ENCODE results near the gene ABCA7.

Gene ABCA7

DNA sequence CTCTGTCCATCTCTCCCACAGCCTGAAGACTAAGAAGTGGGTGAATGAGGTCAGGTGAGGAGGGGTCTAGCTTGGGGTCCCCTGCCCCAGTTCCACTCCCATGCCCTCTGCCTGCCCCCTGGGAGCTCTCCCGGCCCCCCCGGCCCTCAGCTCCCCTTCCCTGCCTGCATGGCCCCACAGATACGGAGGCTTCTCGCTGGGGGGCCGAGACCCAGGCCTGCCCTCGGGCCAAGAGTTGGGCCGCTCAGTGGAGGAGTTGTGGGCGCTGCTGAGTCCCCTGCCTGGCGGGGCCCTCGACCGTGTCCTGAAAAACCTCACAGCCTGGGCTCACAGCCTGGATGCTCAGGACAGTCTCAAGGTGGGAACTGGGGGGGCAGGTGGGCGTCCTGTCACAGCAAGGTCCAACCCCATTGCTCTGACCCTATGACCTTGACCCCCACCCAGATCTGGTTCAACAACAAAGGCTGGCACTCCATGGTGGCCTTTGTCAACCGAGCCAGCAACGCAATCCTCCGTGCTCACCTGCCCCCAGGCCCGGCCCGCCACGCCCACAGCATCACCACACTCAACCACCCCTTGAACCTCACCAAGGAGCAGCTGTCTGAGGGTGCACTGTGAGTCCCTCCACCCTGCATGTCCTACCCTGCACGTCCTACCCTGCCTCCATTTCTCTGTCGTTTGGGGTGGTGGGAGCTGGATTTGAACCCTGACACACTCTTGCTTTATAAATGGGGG is 16.1 kb downstream of the ABCA7 start:
- Histone ChIP-seq H3K27ac (ENCODE audit: low read length, poor library complexity, severe bottlenecking) (no peak overlapping the region), H2AK5ac (ENCODE audit: low read length, severe bottlenecking) (no peak overlapping the region), H3K79me1 (replicated peaks; ENCODE audit: low read length, poor library complexity, severe bottlenecking) (no peaks in the 10 kb centered on the region), H2BK120ac (ENCODE audit: low read depth, low read length) (no peak overlapping the region), H3K9ac (ENCODE audit: low read length) (no peak overlapping the region), H4K8ac (ENCODE audit: low read length) (no peak overlapping the region), H3K27me3 (ENCODE audit: control insufficient read depth in 1 of 2, insufficient read depth in 1 of 2, low read length in 2 of 2) (no peaks in the 10 kb centered on the region), H3K14ac (ENCODE audit: low read length in 2 of 2) (no peak overlapping the region), H2BK12ac (ENCODE audit: low read length in 2 of 2) (no peak overlapping the region), H2BK15ac (ENCODE audit: low read depth, poor library complexity, severe bottlenecking) (no peak overlapping the region), H3K18ac (ENCODE audit: low read depth in 1 of 2, low read length in 2 of 2) (no peak overlapping the region), H4K91ac (ENCODE audit: low read length) (no peak overlapping the region), H3K4me1 (ENCODE audit: control insufficient read depth, insufficient read depth, low read depth, low read length) (no peaks in the 10 kb centered on the region), H2AFZ (ENCODE audit: low read depth, low read length) (no peak overlapping the region), H3K9me3 (ENCODE audit: control insufficient read depth, low read length) (peaks cover 36% of the 10 kb centered on the region), H2BK5ac (ENCODE audit: low read depth, low read length, poor library complexity, severe bottlenecking) (no peak overlapping the region), H3K36me3 (ENCODE audit: control insufficient read depth in 1 of 2, insufficient read depth in 2 of 2, low read depth in 1 of 2, low read length in 2 of 2) (peaks cover 13 to 64% of the 10 kb centered on the region in 2 experiments), H3K4ac (ENCODE audit: low read depth in 1 of 2, low read length in 2 of 2) (no peak overlapping the region), H3K23ac (ENCODE audit: low read length in 2 of 2) (no peak overlapping the region), H3K4me3 (ENCODE audit: insufficient read depth in 1 of 2, low read depth in 1 of 2, low read length in 2 of 2) (peak overlapping the region in 1 of 2 experiments; percentile 20), H3K4me2 (ENCODE audit: low read length, poor library complexity, severe bottlenecking) (no peak overlapping the region)
- no peak for DNase-seq
- 95% methylated on average over 20 of the region's 20 CpGs for WGBS

DNA sequence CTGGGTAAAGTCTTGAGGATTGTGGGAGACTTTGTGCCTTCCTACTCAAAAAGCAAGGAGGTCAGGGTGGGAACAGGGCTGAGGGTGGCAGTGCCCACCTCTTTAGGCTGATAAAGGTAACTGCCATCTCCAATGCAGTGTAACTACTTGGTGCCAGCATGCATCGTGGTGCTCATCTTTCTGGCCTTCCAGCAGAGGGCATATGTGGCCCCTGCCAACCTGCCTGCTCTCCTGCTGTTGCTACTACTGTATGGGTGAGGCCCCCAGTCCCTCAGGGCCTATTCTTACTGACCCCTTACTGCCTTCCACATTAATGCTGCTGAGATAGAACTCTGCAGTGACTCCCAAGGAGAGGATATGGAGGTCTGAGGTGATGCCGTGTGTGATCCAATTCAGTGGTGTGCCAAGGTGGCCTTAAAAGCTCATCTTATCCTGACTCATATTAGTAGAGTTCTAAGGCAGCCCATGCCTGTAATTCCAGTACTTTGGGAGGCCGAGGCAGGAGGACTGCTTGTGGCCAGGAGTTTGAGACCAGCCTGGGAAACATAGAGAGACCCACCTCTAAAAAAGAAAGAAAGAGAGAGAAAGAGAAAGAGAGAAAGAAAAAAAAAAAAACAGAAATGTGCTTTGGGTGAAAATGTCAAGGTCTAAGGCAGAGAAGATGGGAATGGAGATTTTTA is 17.4 kb downstream of the ABCA7 start:
- no peak overlapping the region for H3K27ac ChIP-seq (ENCODE audit: low read length, poor library complexity, severe bottlenecking)
- H2BK5ac ChIP-seq (ENCODE audit: low read depth, low read length, poor library complexity, severe bottlenecking): no peak overlapping the region
- WGBS: 68% methylated on average over 3 of the region's 3 CpGs
- H2BK120ac ChIP-seq (ENCODE audit: low read depth, low read length): no peak overlapping the region
- H3K79me1 ChIP-seq (replicated peaks; ENCODE audit: low read length, poor library complexity, severe bottlenecking): no peaks in the 10 kb centered on the region
- H2AK5ac ChIP-seq (ENCODE audit: low read length, severe bottlenecking): no peak overlapping the region
- no peak overlapping the region for H3K23ac ChIP-seq (ENCODE audit: low read length in 2 of 2)
- peaks cover 36% of the 10 kb centered on the region for H3K9me3 ChIP-seq (ENCODE audit: control insufficient read depth, low read length)
- H2BK12ac ChIP-seq (ENCODE audit: low read length in 2 of 2): no peak overlapping the region
- no peak overlapping the region for H4K91ac ChIP-seq (ENCODE audit: low read length)
- no peak overlapping the region for H3K18ac ChIP-seq (ENCODE audit: low read depth in 1 of 2, low read length in 2 of 2)
- no peak overlapping the region for H3K14ac ChIP-seq (ENCODE audit: low read length in 2 of 2)
- peaks cover 13 to 66% of the 10 kb centered on the region in 2 experiments for H3K36me3 ChIP-seq (ENCODE audit: control insufficient read depth in 1 of 2, insufficient read depth in 2 of 2, low read depth in 1 of 2, low read length in 2 of 2)
- no peak overlapping the region for H3K9ac ChIP-seq (ENCODE audit: low read length)
- no peaks in the 10 kb centered on the region for H3K27me3 ChIP-seq (ENCODE audit: control insufficient read depth in 1 of 2, insufficient read depth in 1 of 2, low read length in 2 of 2)
- no peak overlapping the region for H2AFZ ChIP-seq (ENCODE audit: low read depth, low read length)
- H3K4me3 ChIP-seq (ENCODE audit: insufficient read depth in 1 of 2, low read depth in 1 of 2, low read length in 2 of 2): peak overlapping the region in 1 of 2 experiments; percentile 20
- H4K8ac ChIP-seq (ENCODE audit: low read length): no peak overlapping the region
- DNase-seq: peak; percentile 80
- H3K4ac ChIP-seq (ENCODE audit: low read depth in 1 of 2, low read length in 2 of 2): no peak overlapping the region
- H3K4me2 ChIP-seq (ENCODE audit: low read length, poor library complexity, severe bottlenecking): no peak overlapping the region
- no peak overlapping the region for H2BK15ac ChIP-seq (ENCODE audit: low read depth, poor library complexity, severe bottlenecking)
- no peaks in the 10 kb centered on the region for H3K4me1 ChIP-seq (ENCODE audit: control insufficient read depth, insufficient read depth, low read depth, low read length)

DNA sequence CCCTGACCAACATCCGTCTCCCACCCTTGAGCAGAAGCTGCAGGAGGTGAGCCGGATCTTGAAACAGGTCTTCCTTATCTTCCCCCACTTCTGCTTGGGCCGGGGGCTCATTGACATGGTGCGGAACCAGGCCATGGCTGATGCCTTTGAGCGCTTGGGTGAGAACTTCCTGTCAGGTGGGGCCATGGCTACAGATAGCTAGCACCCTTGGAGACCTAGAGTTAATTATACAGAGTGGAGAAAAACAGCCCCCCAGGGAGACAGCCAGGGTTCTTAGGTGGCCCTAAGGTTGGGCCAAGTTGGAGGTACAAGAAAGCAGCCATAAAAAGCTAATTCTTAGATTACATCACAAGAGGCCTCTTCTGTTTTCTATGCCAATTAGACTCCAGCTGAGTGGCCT is 18.2 kb downstream of the ABCA7 start:
- Histone ChIP-seq H2BK5ac (ENCODE audit: low read depth, low read length, poor library complexity, severe bottlenecking) (no peak overlapping the region), H4K91ac (ENCODE audit: low read length) (no peak overlapping the region), H3K23ac (ENCODE audit: low read length in 2 of 2) (no peak overlapping the region), H3K18ac (ENCODE audit: low read depth in 1 of 2, low read length in 2 of 2) (no peak overlapping the region), H3K4me3 (ENCODE audit: insufficient read depth in 1 of 2, low read depth in 1 of 2, low read length in 2 of 2) (no peak overlapping the region), H3K4ac (ENCODE audit: low read depth in 1 of 2, low read length in 2 of 2) (no peak overlapping the region), H3K9ac (ENCODE audit: low read length) (no peak overlapping the region), H3K14ac (ENCODE audit: low read length in 2 of 2) (no peak overlapping the region), H3K27ac (ENCODE audit: low read length, poor library complexity, severe bottlenecking) (no peak overlapping the region), H3K9me3 (ENCODE audit: control insufficient read depth, low read length) (peaks cover 36% of the 10 kb centered on the region), H2BK120ac (ENCODE audit: low read depth, low read length) (no peak overlapping the region), H3K36me3 (ENCODE audit: control insufficient read depth in 1 of 2, insufficient read depth in 2 of 2, low read depth in 1 of 2, low read length in 2 of 2) (peaks cover 13 to 64% of the 10 kb centered on the region in 2 experiments), H3K4me2 (ENCODE audit: low read length, poor library complexity, severe bottlenecking) (no peak overlapping the region), H3K27me3 (ENCODE audit: control insufficient read depth in 1 of 2, insufficient read depth in 1 of 2, low read length in 2 of 2) (no peaks in the 10 kb centered on the region), H2BK12ac (ENCODE audit: low read length in 2 of 2) (no peak overlapping the region), H2BK15ac (ENCODE audit: low read depth, poor library complexity, severe bottlenecking) (no peak overlapping the region), H2AFZ (ENCODE audit: low read depth, low read length) (no peak overlapping the region), H3K4me1 (ENCODE audit: control insufficient read depth, insufficient read depth, low read depth, low read length) (no peaks in the 10 kb centered on the region), H2AK5ac (ENCODE audit: low read length, severe bottlenecking) (no peak overlapping the region), H3K79me1 (replicated peaks; ENCODE audit: low read length, poor library complexity, severe bottlenecking) (no peaks in the 10 kb centered on the region), H4K8ac (ENCODE audit: low read length) (no peak overlapping the region)
- DNase-seq: no peak
- WGBS: 97% methylated on average over 4 of the region's 5 CpGs

DNA sequence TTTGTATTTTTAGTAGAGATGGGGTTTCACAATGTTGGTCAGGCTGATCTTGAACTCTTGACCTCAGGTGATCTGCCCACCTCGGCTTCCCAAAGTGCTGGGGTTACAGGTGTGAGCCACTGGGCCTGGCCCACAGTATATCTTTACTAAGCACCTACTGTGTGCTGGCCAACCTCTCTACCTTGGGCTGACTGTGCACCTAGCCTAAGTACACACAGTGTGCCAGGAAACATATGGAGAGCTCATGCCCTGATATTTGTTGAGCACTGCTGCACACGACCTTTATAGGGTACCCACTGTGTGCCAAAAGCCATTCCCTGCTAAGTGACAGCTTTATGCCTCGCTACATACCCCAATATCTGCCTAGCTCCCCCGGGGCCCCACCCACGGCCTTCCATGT is 20.8 kb downstream of the ABCA7 start:
- Histone ChIP-seq H3K79me1 (replicated peaks; ENCODE audit: low read length, poor library complexity, severe bottlenecking) (no peaks in the 10 kb centered on the region), H2AK5ac (ENCODE audit: low read length, severe bottlenecking) (no peak overlapping the region), H3K14ac (ENCODE audit: low read length in 2 of 2) (no peak overlapping the region), H3K4ac (ENCODE audit: low read depth in 1 of 2, low read length in 2 of 2) (no peak overlapping the region), H2BK12ac (ENCODE audit: low read length in 2 of 2) (no peak overlapping the region), H2BK120ac (ENCODE audit: low read depth, low read length) (no peak overlapping the region), H3K4me3 (ENCODE audit: insufficient read depth in 1 of 2, low read depth in 1 of 2, low read length in 2 of 2) (no peak overlapping the region), H4K91ac (ENCODE audit: low read length) (no peak overlapping the region), H3K23ac (ENCODE audit: low read length in 2 of 2) (no peak overlapping the region), H2BK5ac (ENCODE audit: low read depth, low read length, poor library complexity, severe bottlenecking) (no peak overlapping the region), H2AFZ (ENCODE audit: low read depth, low read length) (no peak overlapping the region), H3K36me3 (ENCODE audit: control insufficient read depth in 1 of 2, insufficient read depth in 2 of 2, low read depth in 1 of 2, low read length in 2 of 2) (peaks cover 13 to 48% of the 10 kb centered on the region in 2 experiments), H2BK15ac (ENCODE audit: low read depth, poor library complexity, severe bottlenecking) (no peak overlapping the region), H3K18ac (ENCODE audit: low read depth in 1 of 2, low read length in 2 of 2) (no peak overlapping the region), H3K9ac (ENCODE audit: low read length) (no peak overlapping the region), H3K27ac (ENCODE audit: low read length, poor library complexity, severe bottlenecking) (no peak overlapping the region), H3K4me1 (ENCODE audit: control insufficient read depth, insufficient read depth, low read depth, low read length) (peaks cover 11% of the 10 kb centered on the region), H3K4me2 (ENCODE audit: low read length, poor library complexity, severe bottlenecking) (no peak overlapping the region), H3K27me3 (ENCODE audit: control insufficient read depth in 1 of 2, insufficient read depth in 1 of 2, low read length in 2 of 2) (peaks cover 0 to 17% of the 10 kb centered on the region in 2 experiments), H3K9me3 (ENCODE audit: control insufficient read depth, low read length) (peaks cover 34% of the 10 kb centered on the region), H4K8ac (ENCODE audit: low read length) (no peak overlapping the region)
- WGBS: 87% methylated on average over 5 of the region's 5 CpGs
- no peak for DNase-seq

Data from mesenchymal stem cell (in vitro differentiated cells and primary cell).